Measurements from ENCODE around the gene EDEM1. TPM values are rescaled to one million over a fixed set of nuclear protein-coding genes. Genes with fewer than 3 reads are reported as not detected.

The EDEM1 gene
- total RNA-seq, result 10 to 100 TPM in 1 of 2 donors, 1 to 10 TPM in 1; 8.1 to 11.2 TPM

DNA sequence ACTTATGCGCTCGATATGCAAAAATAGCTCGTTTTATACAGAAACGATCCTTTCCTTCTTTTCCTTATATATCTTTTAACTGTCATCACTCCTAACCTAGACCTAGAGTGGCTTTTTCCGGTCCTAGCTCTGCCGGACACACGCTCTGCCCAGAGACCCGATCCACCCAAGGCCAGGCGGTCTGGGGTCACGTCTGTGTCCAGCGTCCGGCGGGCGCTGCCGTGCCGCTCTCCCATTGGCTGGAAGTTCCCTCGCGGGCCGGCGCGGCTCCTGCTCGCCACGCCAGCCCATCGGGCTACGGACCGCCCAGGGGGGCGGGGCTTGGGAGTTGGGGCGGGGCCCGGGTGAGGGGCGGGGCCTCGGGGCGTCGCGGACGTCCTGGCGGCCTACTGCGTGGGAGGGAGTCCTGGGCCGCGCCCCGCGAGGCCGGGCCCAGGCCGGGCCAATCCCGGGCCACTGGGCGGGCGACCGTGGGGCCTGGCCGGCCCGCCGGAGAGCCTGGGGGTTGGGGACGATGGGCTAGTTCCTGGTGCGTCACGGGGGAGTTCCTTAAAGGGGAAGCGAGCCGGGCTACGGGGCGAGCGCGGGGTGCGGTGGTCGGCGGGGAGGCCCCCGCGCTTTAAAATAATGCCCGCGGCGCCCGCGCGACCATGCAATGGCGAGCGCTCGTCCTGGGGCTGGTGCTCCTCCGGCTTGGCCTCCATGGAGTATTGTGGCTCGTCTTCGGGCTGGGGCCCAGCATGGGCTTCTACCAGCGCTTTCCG is at the start of gene EDEM1:
EDEM1 (plus strand) TSS at position 552 of the 764 bp plus-strand sequence; CDS start at position 651, 99 bp downstream.
- TF ChIP-seq, protein P1, sequence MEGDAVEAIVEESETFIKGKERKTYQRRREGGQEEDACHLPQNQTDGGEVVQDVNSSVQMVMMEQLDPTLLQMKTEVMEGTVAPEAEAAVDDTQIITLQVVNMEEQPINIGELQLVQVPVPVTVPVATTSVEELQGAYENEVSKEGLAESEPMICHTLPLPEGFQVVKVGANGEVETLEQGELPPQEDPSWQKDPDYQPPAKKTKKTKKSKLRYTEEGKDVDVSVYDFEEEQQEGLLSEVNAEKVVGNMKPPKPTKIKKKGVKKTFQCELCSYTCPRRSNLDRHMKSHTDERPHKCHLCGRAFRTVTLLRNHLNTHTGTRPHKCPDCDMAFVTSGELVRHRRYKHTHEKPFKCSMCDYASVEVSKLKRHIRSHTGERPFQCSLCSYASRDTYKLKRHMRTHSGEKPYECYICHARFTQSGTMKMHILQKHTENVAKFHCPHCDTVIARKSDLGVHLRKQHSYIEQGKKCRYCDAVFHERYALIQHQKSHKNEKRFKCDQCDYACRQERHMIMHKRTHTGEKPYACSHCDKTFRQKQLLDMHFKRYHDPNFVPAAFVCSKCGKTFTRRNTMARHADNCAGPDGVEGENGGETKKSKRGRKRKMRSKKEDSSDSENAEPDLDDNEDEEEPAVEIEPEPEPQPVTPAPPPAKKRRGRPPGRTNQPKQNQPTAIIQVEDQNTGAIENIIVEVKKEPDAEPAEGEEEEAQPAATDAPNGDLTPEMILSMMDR (IDR thresholded peaks at IDR 0.05), result no peak
- no peaks in the 10 kb centered on the region for H3K27me3 ChIP-seq
- peaks cover under 1% of the 10 kb centered on the region for H3K36me3 ChIP-seq
- H3K4me1 ChIP-seq, result peaks cover 0 to 39% of the 10 kb centered on the region in 2 donors
- H3K9me3 ChIP-seq, result no peaks in the 10 kb centered on the region
- H3K27ac ChIP-seq, result peak within 1 kb of the TSS; percentile 95 to 97
- peak within 1 kb of the TSS; percentile 95 to 100 for H3K4me3 ChIP-seq
- DNase-seq (ENCODE audit: low spot score), result peak; percentile 95

DNA sequence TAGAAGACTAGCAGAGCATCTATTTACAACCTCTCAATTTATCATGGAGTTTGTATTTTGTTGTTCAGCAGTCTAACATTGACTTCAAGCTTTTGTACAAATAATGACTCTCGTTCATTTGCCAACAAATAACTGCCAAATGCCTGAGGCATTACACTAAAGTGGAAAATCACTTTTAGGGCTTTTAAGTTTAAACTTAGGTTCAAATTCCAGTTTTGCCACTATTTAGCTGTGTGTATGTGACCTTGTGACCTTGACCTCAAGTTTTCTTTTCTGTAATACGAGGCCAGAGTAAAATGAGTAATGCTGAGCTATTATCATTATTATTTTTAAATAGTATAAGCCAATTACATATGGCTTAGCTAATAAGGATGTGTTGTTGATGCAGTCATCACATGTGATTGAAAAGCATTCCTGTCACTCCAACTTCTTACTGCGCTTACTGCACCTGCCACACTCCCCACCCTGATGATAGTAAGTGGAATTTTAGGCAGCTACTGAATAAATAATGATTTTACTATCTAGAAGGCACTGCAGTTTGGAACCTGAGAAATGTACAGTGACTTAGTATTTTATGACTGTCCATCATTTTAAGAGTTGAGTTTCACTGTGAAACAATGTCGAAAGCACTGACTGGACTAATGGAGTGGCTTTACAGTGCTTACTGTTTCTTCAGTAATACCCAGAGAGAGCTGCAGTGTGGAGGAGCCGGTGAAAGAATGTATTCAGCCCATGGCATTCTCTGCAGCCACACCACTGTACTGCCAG is 49.1 kb upstream of the EDEM1 start:
- Histone ChIP-seq H3K27me3 (no peaks in the 10 kb centered on the region), H3K9me3 (no peaks in the 10 kb centered on the region), H3K4me1 (peaks cover 0 to 54% of the 10 kb centered on the region in 2 donors), H3K36me3 (no peaks in the 10 kb centered on the region), H3K4me3 (no peak overlapping the region), H3K27ac (no peak overlapping the region)
- DNase-seq (ENCODE audit: low spot score), result no peak
- TF ChIP-seq, protein P1 (IDR thresholded peaks at IDR 0.05), result no peak

DNA sequence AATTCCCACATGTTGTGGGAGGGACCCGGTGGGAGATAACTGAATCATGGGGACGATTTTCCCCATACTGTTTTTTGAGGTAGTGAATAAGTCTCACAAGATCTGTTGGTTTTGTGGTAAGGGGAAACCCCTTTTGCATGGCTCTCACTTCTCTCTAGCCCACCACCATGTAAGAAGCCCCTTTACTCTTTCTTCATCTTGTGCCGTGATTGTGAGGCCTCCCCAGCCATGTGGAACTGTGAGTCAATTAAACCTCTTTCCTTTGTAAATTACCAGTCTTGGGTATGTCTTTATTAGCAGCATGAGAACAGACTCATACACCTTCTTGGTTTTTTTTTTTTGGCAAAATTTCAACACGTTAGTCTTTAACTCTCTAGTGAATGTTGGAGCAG is 47.3 kb upstream of the EDEM1 start:
- H3K27me3 ChIP-seq, result no peaks in the 10 kb centered on the region
- DNase-seq (ENCODE audit: low spot score), result no peak
- H3K9me3 ChIP-seq, result peaks cover 0 to 8% of the 10 kb centered on the region in 2 donors
- TF ChIP-seq, protein P1 (IDR thresholded peaks at IDR 0.05), result no peak
- H3K36me3 ChIP-seq, result no peaks in the 10 kb centered on the region
- H3K4me1 ChIP-seq, result peaks cover 0 to 40% of the 10 kb centered on the region in 2 donors
- H3K27ac ChIP-seq, result no peak overlapping the region
- no peak overlapping the region for H3K4me3 ChIP-seq

DNA sequence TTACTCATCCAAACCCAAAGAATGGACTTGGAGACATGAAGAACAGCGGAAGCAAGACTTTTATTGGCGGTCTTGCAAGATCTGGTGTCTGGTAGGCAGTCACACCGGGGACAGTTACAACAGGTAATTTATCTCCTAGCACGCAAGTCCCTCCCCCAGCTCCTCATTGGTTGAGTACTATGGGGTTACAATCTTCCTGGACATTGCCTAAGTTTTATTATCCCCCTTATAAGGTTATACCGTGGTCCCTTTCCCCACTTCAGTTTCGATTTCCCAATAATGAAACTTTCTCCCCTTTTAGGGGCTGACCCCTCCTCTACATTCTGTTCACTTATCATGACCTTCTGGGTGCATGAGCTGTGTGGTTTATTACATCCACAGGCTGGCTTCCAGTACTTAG is 46.7 kb upstream of the EDEM1 start:
- no peaks in the 10 kb centered on the region for H3K27me3 ChIP-seq
- DNase-seq (ENCODE audit: low spot score), result no peak
- no peak overlapping the region for H3K27ac ChIP-seq
- no peak overlapping the region for H3K4me3 ChIP-seq
- peaks cover 0 to 40% of the 10 kb centered on the region in 2 donors for H3K4me1 ChIP-seq
- peaks cover 0 to 8% of the 10 kb centered on the region in 2 donors for H3K9me3 ChIP-seq
- TF ChIP-seq, protein P1 (IDR thresholded peaks at IDR 0.05), result no peak
- no peaks in the 10 kb centered on the region for H3K36me3 ChIP-seq

DNA sequence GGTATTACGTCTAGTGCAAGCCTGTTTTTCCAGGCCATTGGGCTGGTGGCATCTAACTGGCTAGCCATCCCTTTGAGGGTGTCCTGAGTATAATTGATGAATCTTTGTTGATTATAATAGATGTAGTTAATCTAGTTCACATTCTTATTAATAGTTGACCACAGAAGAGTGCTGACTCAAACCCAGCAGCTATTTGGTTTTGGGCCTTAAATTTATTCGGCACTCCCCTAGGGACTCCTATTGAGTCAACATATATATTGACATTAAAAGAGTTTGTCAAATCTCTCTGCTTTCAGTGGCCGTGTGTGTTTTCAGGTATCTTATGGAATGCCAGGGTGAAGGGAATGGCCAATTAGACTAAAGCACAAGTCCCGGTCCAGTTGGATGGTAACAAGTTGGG is 45.7 kb upstream of the EDEM1 start:
- Histone ChIP-seq H3K27ac (no peak overlapping the region), H3K36me3 (no peaks in the 10 kb centered on the region), H3K4me3 (no peak overlapping the region), H3K27me3 (no peaks in the 10 kb centered on the region), H3K4me1 (peaks cover 0 to 33% of the 10 kb centered on the region in 2 donors), H3K9me3 (peaks cover 0 to 8% of the 10 kb centered on the region in 2 donors)
- TF ChIP-seq, protein P1 (IDR thresholded peaks at IDR 0.05), result no peak
- DNase-seq (ENCODE audit: low spot score), result no peak

Measured in right atrium auricular region (tissue), 2 donors.